Measurements from ENCODE around the gene PVR.

DNA sequence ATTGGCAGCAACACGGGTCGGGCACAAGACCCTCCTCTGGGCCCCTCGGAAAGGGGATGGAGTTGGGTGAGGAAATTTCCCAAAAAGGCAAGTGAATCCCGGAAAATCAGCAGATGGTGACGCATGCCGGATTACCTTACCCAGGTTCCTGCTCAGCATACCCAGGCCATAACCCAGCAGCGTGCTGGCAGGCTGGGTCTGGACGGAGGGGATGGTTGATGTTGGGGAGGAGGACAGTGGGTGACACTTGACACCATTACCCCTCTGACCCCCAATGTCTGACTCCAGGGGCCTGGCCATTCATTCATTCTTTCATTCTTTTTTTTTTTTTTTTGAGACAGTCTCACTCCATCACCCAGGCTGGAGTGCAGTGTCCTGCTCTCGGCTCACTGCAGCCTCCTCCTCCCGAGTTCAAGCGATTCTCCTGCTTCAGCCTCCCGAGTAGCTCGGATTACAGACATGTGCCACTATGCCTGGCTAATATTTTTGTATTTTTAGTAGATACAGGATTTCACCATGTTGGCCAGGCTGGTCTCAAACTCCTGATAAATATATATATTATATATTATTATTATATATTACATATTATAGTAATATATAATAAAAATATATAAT lies 799 bp downstream of the PVR start:
- TF ChIP-seq, protein P1, sequence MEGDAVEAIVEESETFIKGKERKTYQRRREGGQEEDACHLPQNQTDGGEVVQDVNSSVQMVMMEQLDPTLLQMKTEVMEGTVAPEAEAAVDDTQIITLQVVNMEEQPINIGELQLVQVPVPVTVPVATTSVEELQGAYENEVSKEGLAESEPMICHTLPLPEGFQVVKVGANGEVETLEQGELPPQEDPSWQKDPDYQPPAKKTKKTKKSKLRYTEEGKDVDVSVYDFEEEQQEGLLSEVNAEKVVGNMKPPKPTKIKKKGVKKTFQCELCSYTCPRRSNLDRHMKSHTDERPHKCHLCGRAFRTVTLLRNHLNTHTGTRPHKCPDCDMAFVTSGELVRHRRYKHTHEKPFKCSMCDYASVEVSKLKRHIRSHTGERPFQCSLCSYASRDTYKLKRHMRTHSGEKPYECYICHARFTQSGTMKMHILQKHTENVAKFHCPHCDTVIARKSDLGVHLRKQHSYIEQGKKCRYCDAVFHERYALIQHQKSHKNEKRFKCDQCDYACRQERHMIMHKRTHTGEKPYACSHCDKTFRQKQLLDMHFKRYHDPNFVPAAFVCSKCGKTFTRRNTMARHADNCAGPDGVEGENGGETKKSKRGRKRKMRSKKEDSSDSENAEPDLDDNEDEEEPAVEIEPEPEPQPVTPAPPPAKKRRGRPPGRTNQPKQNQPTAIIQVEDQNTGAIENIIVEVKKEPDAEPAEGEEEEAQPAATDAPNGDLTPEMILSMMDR (IDR thresholded peaks at IDR 0.05; ENCODE audit: low read depth, low read length, poor library complexity, severe bottlenecking): no peak
- no peak for TF ChIP-seq EZH2phosphoT487 (IDR thresholded peaks at IDR 0.05; ENCODE audit: borderline replicate concordance, low read length)

All from DOHH2 (cell line).